ENCODE data around the gene TMEM132D. TPM values are rescaled to one million over a fixed set of nuclear protein-coding genes. Genes with fewer than 3 reads are reported as not detected.
A peak's percentile ranks its signal among the peaks of the same experiment; 100 is the strongest.

Gene TMEM132D
- total RNA-seq, 1 experiment from 2014 or later = 0.36 TPM

GRCh38 chr12:129538724-129539335 lies 365.0 kb downstream of the TMEM132D start:
- peak; percentile 39 for DNase-seq (ENCODE audit: low read depth)

- DNase-seq (ENCODE audit: low read depth) = no peak
These were observed 365.7 kb downstream of the TMEM132D start for GRCh38 chr12:129538137-129538536.

GRCh38 chr12:129534966-129535750 lies 368.7 kb downstream of the TMEM132D start:
- no peak for DNase-seq (ENCODE audit: low read depth)

GRCh38 chr12:129532707-129533499 lies 370.9 kb downstream of the TMEM132D start:
- DNase-seq (ENCODE audit: low read depth) = no peak

GRCh38 chr12:129532082-129532481 lies 371.7 kb downstream of the TMEM132D start:
- no peak for DNase-seq (ENCODE audit: low read depth)

- DNase-seq (ENCODE audit: low read depth) = peak; percentile 36
These were observed 372.8 kb downstream of the TMEM132D start for GRCh38 chr12:129530984-129531383.

- DNase-seq (ENCODE audit: low read depth) = no peak
These were observed 373.3 kb downstream of the TMEM132D start for GRCh38 chr12:129530517-129530916.

GRCh38 chr12:129527506-129527905 lies 376.3 kb downstream of the TMEM132D start:
- no peak for DNase-seq (ENCODE audit: low read depth)

- DNase-seq (ENCODE audit: low read depth) = no peak
These were observed 380.2 kb downstream of the TMEM132D start for GRCh38 chr12:129523621-129524020.

- DNase-seq (ENCODE audit: low read depth) = peak; percentile 54
These were observed 383.1 kb downstream of the TMEM132D start for GRCh38 chr12:129520739-129521138.

- DNase-seq (ENCODE audit: low read depth) = no peak
These were observed 400.0 kb downstream of the TMEM132D start for GRCh38 chr12:129503802-129504201.

- no peak for DNase-seq (ENCODE audit: low read depth)
These were observed 407.6 kb downstream of the TMEM132D start for GRCh38 chr12:129496226-129496625.

GRCh38 chr12:129494766-129495165 lies 409.1 kb downstream of the TMEM132D start:
- DNase-seq (ENCODE audit: low read depth) = no peak

GRCh38 chr12:129494260-129494659 lies 409.6 kb downstream of the TMEM132D start:
- DNase-seq (ENCODE audit: low read depth) = no peak

GRCh38 chr12:129489100-129489676 lies 414.6 kb downstream of the TMEM132D start:
- no peak for DNase-seq (ENCODE audit: low read depth)

- DNase-seq (ENCODE audit: low read depth) = no peak
These were observed 416.9 kb downstream of the TMEM132D start for GRCh38 chr12:129486931-129487330.

- no peak for DNase-seq (ENCODE audit: low read depth)
These were observed 420.5 kb downstream of the TMEM132D start for GRCh38 chr12:129483111-129483893.

- no peak for DNase-seq (ENCODE audit: low read depth)
These were observed 421.9 kb downstream of the TMEM132D start for GRCh38 chr12:129481921-129482320.

- no peak for DNase-seq (ENCODE audit: low read depth)
These were observed 433.6 kb downstream of the TMEM132D start for GRCh38 chr12:129470196-129470595.

- DNase-seq (ENCODE audit: low read depth) = no peak
These were observed 436.1 kb downstream of the TMEM132D start for GRCh38 chr12:129467726-129468125.

- DNase-seq (ENCODE audit: low read depth) = no peak
These were observed 436.5 kb downstream of the TMEM132D start for GRCh38 chr12:129467289-129467688.
